GM12878 (cell line): ENCODE measurements around the gene IL20RB.

ENCODE experiments used
- CBX5 ChIP-seq: sonication (generic); IDR thresholded peaks from 2 replicates; pipeline ENCODE4 v1.6.1; 2016; ENCODE audit warnings: low read depth, moderate library complexity, mild to moderate bottlenecking, inconsistent platforms
- FOS ChIP-seq: IDR thresholded peaks from 3 replicates; pipeline ENCODE4 v1.6.1; 2011; ENCODE audit warnings: borderline replicate concordance; ENCODE audit not compliant: insufficient read length; ENCODE audit errors: extremely low read depth
- TF ChIP-seq, protein P1 (sequence below): IDR thresholded peaks from 2 replicates; pipeline ENCODE4 v1.6.1; 2011; ENCODE audit warnings: low read depth, low read length, improper control_type of control experiment, borderline replicate concordance

DNA sequence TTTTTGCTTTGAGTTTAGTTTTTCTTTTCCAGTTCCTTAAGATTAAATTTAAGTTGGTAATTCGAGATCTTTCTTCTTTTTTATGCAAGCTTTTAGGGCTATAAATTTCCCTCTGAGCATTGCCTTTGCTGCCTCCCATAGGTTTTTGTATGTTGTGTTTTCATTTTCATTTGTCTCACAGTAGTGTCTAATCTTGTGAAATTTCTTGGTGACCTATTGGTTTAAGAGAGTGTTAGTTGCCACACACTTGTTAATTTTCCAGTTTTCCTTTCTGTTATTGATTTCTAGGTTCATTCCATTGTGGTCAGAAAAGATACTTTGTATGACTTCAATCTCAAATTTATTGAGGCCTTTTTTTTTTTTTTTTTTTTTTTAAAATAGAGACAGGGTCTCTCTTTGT lies 18.3 kb upstream of the IL20RB start:
- TF ChIP-seq CBX5: no peak
- TF ChIP-seq, protein P1, sequence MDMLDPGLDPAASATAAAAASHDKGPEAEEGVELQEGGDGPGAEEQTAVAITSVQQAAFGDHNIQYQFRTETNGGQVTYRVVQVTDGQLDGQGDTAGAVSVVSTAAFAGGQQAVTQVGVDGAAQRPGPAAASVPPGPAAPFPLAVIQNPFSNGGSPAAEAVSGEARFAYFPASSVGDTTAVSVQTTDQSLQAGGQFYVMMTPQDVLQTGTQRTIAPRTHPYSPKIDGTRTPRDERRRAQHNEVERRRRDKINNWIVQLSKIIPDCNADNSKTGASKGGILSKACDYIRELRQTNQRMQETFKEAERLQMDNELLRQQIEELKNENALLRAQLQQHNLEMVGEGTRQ: no peak
- no peak for TF ChIP-seq FOS
